ENCODE measurements around the gene PRKAG2. TPM values are rescaled to one million over a fixed set of nuclear protein-coding genes. Genes with fewer than 3 reads are reported as not detected.

Gene PRKAG2
- total and polyA plus RNA-seq, 4 donors, result 3.6 to 25.1 (median 16.8) TPM

DNA sequence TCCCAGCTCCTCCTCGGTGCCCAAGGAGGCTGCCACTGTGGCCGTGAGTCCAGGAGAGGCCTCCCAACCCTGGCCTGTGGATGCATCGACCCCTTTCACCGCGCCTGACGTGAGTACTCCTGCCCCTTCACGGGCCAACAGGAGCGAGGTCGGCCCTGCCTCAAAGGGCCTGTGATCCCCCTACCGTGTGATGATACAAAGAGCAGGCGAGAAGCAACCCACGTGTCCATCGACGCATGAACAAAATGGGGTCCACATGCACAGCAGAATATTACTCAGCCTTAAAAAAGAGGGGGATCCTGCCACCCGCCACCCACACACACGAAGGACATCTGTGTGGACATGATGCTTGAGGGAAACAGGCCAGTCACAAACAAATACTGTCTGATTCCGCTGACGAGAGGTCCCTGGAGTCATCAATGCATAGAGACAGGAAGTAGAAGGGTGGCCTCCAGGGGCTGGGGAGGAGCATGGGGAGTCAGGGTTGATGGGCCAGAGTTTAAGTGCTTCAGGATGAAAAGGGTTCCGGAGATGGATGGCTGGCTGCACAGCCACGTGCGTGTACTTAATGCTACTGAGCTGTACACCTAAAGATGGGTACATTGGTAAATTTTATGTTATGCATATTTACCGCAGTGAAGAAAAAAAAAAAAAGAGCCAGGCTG lies 151.9 kb downstream of the PRKAG2 start:
- Histone ChIP-seq H3K9me3 (ENCODE audit: control insufficient read depth in 4 of 4, low read length in 3 of 4) (no peaks in the 10 kb centered on the region), H3K4me3 (ENCODE audit: low read depth in 1 of 3, low read length in 3 of 3) (no peak overlapping the region), H3K9ac (ENCODE audit: low read depth in 1 of 2, low read length in 2 of 2) (no peak overlapping the region), H3K36me3 (ENCODE audit: control insufficient read depth in 4 of 4, insufficient read depth in 3 of 4, low read depth in 1 of 4, low read length in 3 of 4) (peaks cover 0 to 4% (median under 1%) of the 10 kb centered on the region in 4 donors), H3K4me1 (ENCODE audit: control insufficient read depth in 4 of 4, insufficient read depth in 4 of 4, low read length in 3 of 4) (peaks cover 0 to 14% (median 5%) of the 10 kb centered on the region in 4 donors), H3K27ac (ENCODE audit: low read depth in 1 of 2, low read length in 2 of 2) (no peak overlapping the region), H3K27me3 (ENCODE audit: control insufficient read depth in 4 of 4, insufficient read depth in 4 of 4, low read length in 3 of 4) (no peaks in the 10 kb centered on the region)
- no peak for TF ChIP-seq ZBTB33 (IDR thresholded peaks at IDR 0.05)
- no peak for TF ChIP-seq HNF4G (IDR thresholded peaks at IDR 0.05)
- TF ChIP-seq FOXA2 (IDR thresholded peaks at IDR 0.05), result no peak
- TF ChIP-seq, protein P1, sequence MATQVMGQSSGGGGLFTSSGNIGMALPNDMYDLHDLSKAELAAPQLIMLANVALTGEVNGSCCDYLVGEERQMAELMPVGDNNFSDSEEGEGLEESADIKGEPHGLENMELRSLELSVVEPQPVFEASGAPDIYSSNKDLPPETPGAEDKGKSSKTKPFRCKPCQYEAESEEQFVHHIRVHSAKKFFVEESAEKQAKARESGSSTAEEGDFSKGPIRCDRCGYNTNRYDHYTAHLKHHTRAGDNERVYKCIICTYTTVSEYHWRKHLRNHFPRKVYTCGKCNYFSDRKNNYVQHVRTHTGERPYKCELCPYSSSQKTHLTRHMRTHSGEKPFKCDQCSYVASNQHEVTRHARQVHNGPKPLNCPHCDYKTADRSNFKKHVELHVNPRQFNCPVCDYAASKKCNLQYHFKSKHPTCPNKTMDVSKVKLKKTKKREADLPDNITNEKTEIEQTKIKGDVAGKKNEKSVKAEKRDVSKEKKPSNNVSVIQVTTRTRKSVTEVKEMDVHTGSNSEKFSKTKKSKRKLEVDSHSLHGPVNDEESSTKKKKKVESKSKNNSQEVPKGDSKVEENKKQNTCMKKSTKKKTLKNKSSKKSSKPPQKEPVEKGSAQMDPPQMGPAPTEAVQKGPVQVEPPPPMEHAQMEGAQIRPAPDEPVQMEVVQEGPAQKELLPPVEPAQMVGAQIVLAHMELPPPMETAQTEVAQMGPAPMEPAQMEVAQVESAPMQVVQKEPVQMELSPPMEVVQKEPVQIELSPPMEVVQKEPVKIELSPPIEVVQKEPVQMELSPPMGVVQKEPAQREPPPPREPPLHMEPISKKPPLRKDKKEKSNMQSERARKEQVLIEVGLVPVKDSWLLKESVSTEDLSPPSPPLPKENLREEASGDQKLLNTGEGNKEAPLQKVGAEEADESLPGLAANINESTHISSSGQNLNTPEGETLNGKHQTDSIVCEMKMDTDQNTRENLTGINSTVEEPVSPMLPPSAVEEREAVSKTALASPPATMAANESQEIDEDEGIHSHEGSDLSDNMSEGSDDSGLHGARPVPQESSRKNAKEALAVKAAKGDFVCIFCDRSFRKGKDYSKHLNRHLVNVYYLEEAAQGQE (IDR thresholded peaks at IDR 0.05), result no peak
- no peak for TF ChIP-seq HNF4A (conservative IDR thresholded peaks at IDR 0.05)
- DNase-seq (ENCODE audit: low spot score), result no peak
- WGBS, result 96% methylated on average over 22 of the region's 22 CpGs

- no peak for DNase-seq (ENCODE audit: low spot score)
- H3K36me3 ChIP-seq (ENCODE audit: control insufficient read depth in 4 of 4, insufficient read depth in 3 of 4, low read depth in 1 of 4, low read length in 3 of 4), result peaks cover 0 to 4% (median under 1%) of the 10 kb centered on the region in 4 donors
- no peak overlapping the region for H3K27ac ChIP-seq (ENCODE audit: low read depth in 1 of 2, low read length in 2 of 2)
- 96% methylated on average over 29 of the region's 29 CpGs for WGBS
- TF ChIP-seq TAF1 (conservative IDR thresholded peaks at IDR 0.05) (no peak), RXRA (IDR thresholded peaks at IDR 0.05) (no peak), FOXA1 (IDR thresholded peaks at IDR 0.05) (no peak), HNF4G (IDR thresholded peaks at IDR 0.05) (no peak), ZBTB33 (IDR thresholded peaks at IDR 0.05) (no peak)
- TF ChIP-seq, protein P1 (IDR thresholded peaks at IDR 0.05), result no peak
- peaks cover 0 to 20% (median 5%) of the 10 kb centered on the region in 4 donors for H3K4me1 ChIP-seq (ENCODE audit: control insufficient read depth in 4 of 4, insufficient read depth in 4 of 4, low read length in 3 of 4)
- H3K9ac ChIP-seq (ENCODE audit: low read depth in 1 of 2, low read length in 2 of 2), result no peak overlapping the region
- H3K9me3 ChIP-seq (ENCODE audit: control insufficient read depth in 4 of 4, low read length in 3 of 4), result no peaks in the 10 kb centered on the region
- no peak overlapping the region for H3K4me3 ChIP-seq (ENCODE audit: low read depth in 1 of 3, low read length in 3 of 3)
- no peaks in the 10 kb centered on the region for H3K27me3 ChIP-seq (ENCODE audit: control insufficient read depth in 4 of 4, insufficient read depth in 4 of 4, low read length in 3 of 4)
These were observed 152.5 kb downstream of the PRKAG2 start for GRCh38 chr7:151724250-151724915.
